K562 (cell line): ENCODE measurements around the gene CUL3. TPM values are rescaled to one million over a fixed set of nuclear protein-coding genes. Genes with fewer than 3 reads are reported as not detected.

Experiments used
- ATAC-seq: fragments of 200-7000 bp; cut with Tn5 transposase; 3 replicates; pipeline ENCODE4 v1.9.1; 2020; ENCODE audit warnings: moderate library complexity
- BruUV-seq: library from RNA; stranded (reverse); fragments of 400-500 nt; replicated peaks from 2 replicates; lab custom pipeline; 2021; lab: Mats Ljungman, UMichigan
- CTCF ChIA-PET: fragments of 300-600 bp; formaldehyde crosslinking; extraction: SDS; loops from one replicate; lab custom pipeline; 2021; ENCODE audit warnings: low intra/inter-chr PET ratio; lab: Yijun Ruan, JAX
- POLR2A ChIA-PET: fragments of 300-600, 350-650 bp; sonication (Branson Sonifier 250); formaldehyde crosslinking; extraction: SDS; loops from one replicate; lab custom pipeline; 2021; ENCODE audit warnings: antibody characterized with exemption, inconsistent platforms; lab: Yijun Ruan, JAX
- DNase-seq, 4 experiments: peaks; one replicate each; pipeline versions ENCODE4 v3.0.0 to v3.0.0-alpha.2; 2011 to 2018; ENCODE audit warnings: low spot score in 3 of 4, mixed read lengths in 3 of 4; ENCODE audit errors: extremely low read depth in 1 of 4
- FAIRE-seq: peaks from 2 replicates; lab custom pipeline; 2011; peaks lifted over from hg19 to GRCh38; lab: Jason Lieb, UNC
- H2AFZ ChIP-seq: 2 replicates; pipeline ENCODE4 v1.6.0; 2011; ENCODE audit warnings: low read depth, low read length, control low read depth, inconsistent platforms
- H3K27ac ChIP-seq: fragments of 200-600 bp; 3 replicates; pipeline ENCODE4 v1.8.0; 2011; ENCODE audit warnings: low read depth, mild to moderate bottlenecking, control low read depth, inconsistent platforms, low read length, moderate library complexity, mixed read lengths; ENCODE audit errors: extremely low read depth
- H3K27me3 ChIP-seq, 2 experiments: fragments of 300-600 bp in 1 of 2; 2 replicates in 1 of 2; 3 replicates in 1 of 2; pipeline versions ENCODE4 v1.6.0 to v1.8.0; 2011; ENCODE audit warnings: inconsistent platforms in 2 of 2, low read length in 2 of 2, mild to moderate bottlenecking in 1 of 2, mixed read lengths in 1 of 2, moderate library complexity in 1 of 2; ENCODE audit not compliant: control insufficient read depth in 2 of 2, insufficient read depth in 2 of 2
- H3K36me3 ChIP-seq: fragments of 300-600 bp; 3 replicates; pipeline ENCODE4 v1.8.0; 2011; ENCODE audit warnings: mild to moderate bottlenecking, low read length, inconsistent platforms; ENCODE audit not compliant: control insufficient read depth, insufficient read depth
- H3K4me1 ChIP-seq, 2 experiments: fragments of 200-600 bp in 1 of 2; replicated peaks in 1 of 2; 2 replicates in 1 of 2; 3 replicates in 1 of 2; pipeline versions ENCODE4 v1.5.1 to v1.8.0; 2011; ENCODE audit warnings: inconsistent platforms in 2 of 2, low read length in 2 of 2, mild to moderate bottlenecking in 1 of 2, mixed read lengths in 1 of 2, moderate library complexity in 1 of 2; ENCODE audit not compliant: control insufficient read depth in 2 of 2, insufficient read depth in 2 of 2
- H3K4me2 ChIP-seq: 2 replicates; pipeline ENCODE4 v1.6.1; 2011; ENCODE audit warnings: low read length, control low read depth, inconsistent platforms, mixed read lengths; ENCODE audit not compliant: insufficient read depth
- H3K4me3 ChIP-seq: fragments of 200-600 bp; sonication (generic), shearing (Covaris generic); 2 replicates; pipeline ENCODE4 v1.5.1; 2016; ENCODE audit warnings: control low read depth, inconsistent platforms
- H3K79me2 ChIP-seq: fragments of 200-600 bp; 3 replicates; pipeline ENCODE4 v1.8.0; 2011; ENCODE audit warnings: low read length, inconsistent platforms; ENCODE audit not compliant: control insufficient read depth, insufficient read depth
- H3K9ac ChIP-seq, 2 experiments: 2 replicates each; pipeline versions ENCODE4 v1.6.0 to v1.6.1; 2011; ENCODE audit warnings: low read depth in 2 of 2, low read length in 2 of 2, control low read depth in 1 of 2, inconsistent platforms in 1 of 2, mild to moderate bottlenecking in 1 of 2, mixed read lengths in 1 of 2; ENCODE audit not compliant: insufficient read depth in 1 of 2
- H3K9me1 ChIP-seq: one replicate; pipeline ENCODE4 v1.6.0; 2011; ENCODE audit warnings: inconsistent platforms, mild to moderate bottlenecking, low read length, moderate library complexity; ENCODE audit not compliant: control insufficient read depth, insufficient read depth
- H3K9me3 ChIP-seq: replicated peaks from 2 replicates; pipeline ENCODE4 v1.5.1; 2011; ENCODE audit warnings: low read depth, low read length, inconsistent platforms; ENCODE audit not compliant: control insufficient read depth, insufficient read depth
- H4K20me1 ChIP-seq: replicated peaks from 2 replicates; pipeline ENCODE4 v1.6.1; 2011; ENCODE audit warnings: low read length, inconsistent platforms, mixed read lengths; ENCODE audit not compliant: control insufficient read depth, insufficient read depth
- BACH1 ChIP-seq: fragments of 200-800 bp; sonication (Bioruptor generic); IDR thresholded peaks from 2 replicates; pipeline ENCODE4 v1.6.1; 2016; ENCODE audit warnings: missing genetic modification characterization, missing compliant biosample characterization
- GABPB1 ChIP-seq: sonication (generic); formaldehyde crosslinking; IDR thresholded peaks from 2 replicates; pipeline ENCODE4 v1.8.0; 2022; ENCODE audit warnings: mild to moderate bottlenecking, missing genetic modification reagents
- HES1 ChIP-seq: fragments of 450-650 bp; IDR thresholded peaks from 2 replicates; pipeline ENCODE4 v1.6.1; 2016; ENCODE audit warnings: low read depth, mild to moderate bottlenecking, moderate library complexity
- ILK ChIP-seq: fragments of 450-650 bp; IDR thresholded peaks from 2 replicates; pipeline ENCODE4 v1.6.1; 2016; ENCODE audit warnings: missing genetic modification characterization, low read depth, mild to moderate bottlenecking, missing compliant biosample characterization, moderate library complexity, borderline replicate concordance
- KHSRP ChIP-seq: fragments of 450-650 bp; IDR thresholded peaks from 2 replicates; pipeline ENCODE4 v1.6.1; 2017
- RBM39 ChIP-seq: fragments of 200-400 bp; formaldehyde crosslinking; optimal IDR thresholded peaks from 2 replicates; pipeline ENCODE3; 2018; ENCODE audit warnings: low read depth, low read length
- SOX6 ChIP-seq: fragments of 450-650 bp; IDR thresholded peaks from 2 replicates; pipeline ENCODE4 v1.6.1; 2014; ENCODE audit warnings: mild to moderate bottlenecking
- U2AF1 ChIP-seq: fragments of 200-400 bp; formaldehyde crosslinking; optimal IDR thresholded peaks from 2 replicates; pipeline ENCODE3; 2017; ENCODE audit warnings: mild to moderate bottlenecking, low read depth, low read length, moderate library complexity
- ZFP36 ChIP-seq: fragments of 150-350 bp; IDR thresholded peaks from 2 replicates; pipeline ENCODE4 v1.6.1; 2018; ENCODE audit warnings: low read length, low read depth; ENCODE audit not compliant: partially characterized antibody
- ZNF175 ChIP-seq: fragments of 200-800 bp; sonication (Bioruptor generic); IDR thresholded peaks from 2 replicates; pipeline ENCODE4 v1.6.1; 2016; ENCODE audit warnings: low read depth, mild to moderate bottlenecking, missing genetic modification characterization, missing compliant biosample characterization
- ZNF217 ChIP-seq: sonication (generic); formaldehyde crosslinking; IDR thresholded peaks from 2 replicates; pipeline ENCODE4 v1.8.0; 2022; ENCODE audit warnings: mild to moderate bottlenecking, missing genetic modification reagents
- ZNF263 ChIP-seq: sonication (generic); formaldehyde crosslinking; IDR thresholded peaks from 2 replicates; pipeline ENCODE4 v1.8.0; 2022; ENCODE audit warnings: mild to moderate bottlenecking, missing genetic modification reagents, borderline replicate concordance
- ZNF668 ChIP-seq: fragments of 250-450 bp; sonication (Bioruptor Pico); IDR thresholded peaks from 2 replicates; pipeline ENCODE4 v1.8.0; 2022; ENCODE audit warnings: mild to moderate bottlenecking, inconsistent platforms
- ZNF699 ChIP-seq: fragments of 250-450 bp; sonication (Bioruptor Pico); IDR thresholded peaks from 2 replicates; pipeline ENCODE4 v1.8.0; 2021; ENCODE audit warnings: mild to moderate bottlenecking, moderate library complexity; ENCODE audit not compliant: insufficient replicate concordance
- WGBS: fragments of 100-300 bp; shearing (Covaris generic); methylation state at CpG from one replicate; pipeline ENCODE4 v1.1.6; 2016; ENCODE audit warnings: low coverage, mixed read lengths; ENCODE audit not compliant: insufficient coverage; ENCODE audit errors: missing lambda C conversion rate; 5-methylcytosine and 5-hydroxymethylcytosine counted together
- in situ Hi-C: fragments of 300-500 bp; cut with MboI; formaldehyde crosslinking; loops from 4 replicates; pipeline ENCODE4 v1.15.0; 2018; ENCODE audit warnings: inconsistent platforms, mixed read lengths
- intact Hi-C: fragments of 100-400 bp; cut with micrococcal nuclease; formaldehyde crosslinking; loops from 2 replicates; pipeline ENCODE4 v1.14.2; 2022
- polyA plus RNA-seq, 8 experiments: library from polyadenylated mRNA; depleted of rRNA in 4 of 8; stranded (reverse) in 5 of 8; unstranded in 3 of 8; fragments of >200 nt; fragmentation: Nextera tagmentation in 2 of 8; fragmentation: Illumina TruSeq in 1 of 8; extraction: Ambion mirVana in 2 of 8; extraction: Trizol in 1 of 8; gene quantifications; 2 replicates each; pipeline versions ENCODE4 v1.2.1 to v1.2.3, GENCODE V29; 2011 to 2014; ENCODE audit warnings: inconsistent platforms in 1 of 8, missing spikeins in 1 of 8
- total RNA-seq, 7 experiments: library from RNA; depleted of rRNA in 6 of 7; stranded (reverse); fragments of >200 nt in 6 of 7; fragmentation: Illumina TruSeq in 2 of 7; extraction: Trizol in 2 of 7; gene quantifications; 2 replicates each; pipeline versions ENCODE4 v1.2.1 to v1.2.3, GENCODE V29; 2011 to 2021; ENCODE audit warnings: low replicate concordance in 1 of 7
- TF ChIP-seq, protein P1 (sequence below): fragments of 450-650 bp; formaldehyde crosslinking; IDR thresholded peaks from 2 replicates; pipeline ENCODE4 v1.4.0; 2020; ENCODE audit warnings: mild to moderate bottlenecking, mixed read lengths

Gene CUL3
- total and polyA plus RNA-seq, 9 of the 15 experiments (the other 6 are each of a cell fraction or from before 2014, with no cell fraction given), result 31.5 to 71.9 (median 56.4) TPM

GRCh38 chr2:224427471-224427870 lies 157.7 kb downstream of the CUL3 start:
- H3K9ac ChIP-seq, result no peak overlapping the region
- 20% methylated on average over 4 of the region's 4 CpGs for WGBS
- BruUV-seq, result no TSS peak
- H4K20me1 ChIP-seq, result no peaks in the 10 kb centered on the region
- H3K9me1 ChIP-seq, result no peaks in the 10 kb centered on the region
- TF ChIP-seq KHSRP, result no peak
- no peak for TF ChIP-seq ZNF217 (CRISPR knock-in tag)
- TF ChIP-seq ZNF668 (CRISPR knock-in tag), result no peak
- H3K4me1 ChIP-seq, result no peaks in the 10 kb centered on the region
- H3K9me3 ChIP-seq, result no peaks in the 10 kb centered on the region; the same call in 1 of the 2 replicates
- H3K4me3 ChIP-seq, result no peak overlapping the region
- POLR2A ChIA-PET, result no interaction called here
- no peak for FAIRE-seq
- ATAC-seq, result no peak
- intact Hi-C loops, result no loop called here
- in situ Hi-C loops, result no loop called here
- H2AFZ ChIP-seq, result no peak overlapping the region
- no peak for DNase-seq
- no peak overlapping the region for H3K4me2 ChIP-seq
- H3K27me3 ChIP-seq, result no peaks in the 10 kb centered on the region
- H3K36me3 ChIP-seq, result no peaks in the 10 kb centered on the region
- no peak overlapping the region for H3K27ac ChIP-seq
- CTCF ChIA-PET, result no interaction called here
- H3K79me2 ChIP-seq, result no peaks in the 10 kb centered on the region

DNA sequence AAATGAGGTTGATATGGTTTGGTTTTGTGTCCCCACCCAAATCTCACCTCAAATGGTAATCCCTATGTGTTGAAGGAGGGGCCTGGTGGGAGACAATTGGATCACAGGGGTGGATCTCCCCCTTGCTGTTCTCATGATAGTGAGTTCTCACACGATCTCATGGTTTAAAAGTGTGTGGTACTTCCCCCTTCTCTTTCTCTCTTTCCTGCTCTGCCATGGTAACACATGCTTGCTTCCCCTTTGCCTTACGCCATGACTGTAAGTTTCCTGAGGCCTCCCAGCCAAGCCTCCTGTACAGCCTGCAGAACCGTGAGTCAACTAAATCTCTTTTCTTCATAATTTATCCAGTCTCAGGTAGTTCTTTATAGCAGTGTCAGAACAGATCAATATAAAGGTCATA lies 158.5 kb downstream of the CUL3 start:
- H3K4me2 ChIP-seq, result no peak overlapping the region
- H3K9me1 ChIP-seq, result no peaks in the 10 kb centered on the region
- no peak for DNase-seq
- FAIRE-seq, result no peak
- CTCF ChIA-PET, result no interaction called here
- no TSS peak for BruUV-seq
- H4K20me1 ChIP-seq, result no peaks in the 10 kb centered on the region
- intact Hi-C loops (no loop called here), in situ Hi-C loops (no loop called here)
- POLR2A ChIA-PET, result no interaction called here
- no peaks in the 10 kb centered on the region for H3K79me2 ChIP-seq
- no peak overlapping the region for H3K4me3 ChIP-seq
- 44% methylated on average over 2 of the region's 3 CpGs for WGBS
- no peaks in the 10 kb centered on the region; the same call in 1 of the 2 replicates for H3K9me3 ChIP-seq
- H3K4me1 ChIP-seq, result no peaks in the 10 kb centered on the region
- H2AFZ ChIP-seq, result no peak overlapping the region
- ATAC-seq, result no peak
- no peaks in the 10 kb centered on the region for H3K27me3 ChIP-seq
- no peak overlapping the region for H3K27ac ChIP-seq
- H3K36me3 ChIP-seq, result no peaks in the 10 kb centered on the region
- no peak overlapping the region for H3K9ac ChIP-seq
- TF ChIP-seq HES1 (no peak), RBM39 (no peak), ZNF175 (CRISPR knock-in tag) (no peak), U2AF1 (no peak), ZFP36 (no peak), ZNF263 (CRISPR knock-in tag) (no peak), ILK (no peak), ZNF699 (no peak), SOX6 (no peak), BACH1 (tag) (no peak), GABPB1 (CRISPR knock-in tag) (no peak)
- TF ChIP-seq, protein P1, sequence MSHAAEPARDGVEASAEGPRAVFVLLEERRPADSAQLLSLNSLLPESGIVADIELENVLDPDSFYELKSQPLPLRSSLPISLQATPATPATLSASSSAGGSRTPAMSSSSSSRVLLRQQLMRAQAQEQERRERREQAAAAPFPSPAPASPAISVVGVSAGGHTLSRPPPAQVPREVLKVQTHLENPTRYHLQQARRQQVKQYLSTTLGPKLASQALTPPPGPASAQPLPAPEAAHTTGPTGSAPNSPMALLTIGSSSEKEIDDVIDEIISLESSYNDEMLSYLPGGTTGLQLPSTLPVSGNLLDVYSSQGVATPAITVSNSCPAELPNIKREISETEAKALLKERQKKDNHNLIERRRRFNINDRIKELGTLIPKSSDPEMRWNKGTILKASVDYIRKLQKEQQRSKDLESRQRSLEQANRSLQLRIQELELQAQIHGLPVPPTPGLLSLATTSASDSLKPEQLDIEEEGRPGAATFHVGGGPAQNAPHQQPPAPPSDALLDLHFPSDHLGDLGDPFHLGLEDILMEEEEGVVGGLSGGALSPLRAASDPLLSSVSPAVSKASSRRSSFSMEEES (CRISPR knock-in tag), result no peak
